Measurements from ENCODE around the gene EEA1.
A peak's percentile ranks its signal among the peaks of the same experiment; 100 is the strongest.

EEA1 gene

DNA sequence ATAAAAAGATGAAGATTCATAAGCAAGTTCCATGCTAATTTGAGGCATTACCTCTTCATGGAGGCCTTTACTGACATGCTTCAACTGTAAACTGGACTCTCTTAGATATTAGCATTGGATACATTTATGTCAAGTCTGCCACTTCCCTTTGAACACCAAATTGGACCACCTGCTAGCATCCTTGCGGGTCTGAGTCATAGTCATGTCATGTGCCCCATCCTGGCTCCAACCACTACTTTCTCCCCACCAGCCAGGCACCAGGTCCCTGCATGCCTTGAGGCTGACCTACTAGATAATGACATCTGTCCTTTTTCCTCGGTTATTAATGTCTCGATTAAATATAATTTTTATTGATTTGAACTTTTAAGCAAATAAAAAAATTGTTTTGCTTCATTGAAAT is 32.9 kb upstream of the EEA1 start:
- H3K27ac ChIP-seq, result no peak overlapping the region
- no peaks in the 10 kb centered on the region for H3K36me3 ChIP-seq (ENCODE audit: insufficient read depth, low read length)
- H3K9ac ChIP-seq (ENCODE audit: insufficient read length), result no peak overlapping the region
- H3K9me3 ChIP-seq (ENCODE audit: low read depth, low read length), result no peaks in the 10 kb centered on the region
- DNase-seq (ENCODE audit: low read depth, low spot score), result no peak
- no peak overlapping the region for H3K4me3 ChIP-seq
- no peak for TF ChIP-seq POLR2AphosphoS5 (IDR thresholded peaks at IDR 0.05; ENCODE audit: borderline replicate concordance, low read depth, low read length)
- no peak for TF ChIP-seq EZH2 (IDR thresholded peaks at IDR 0.05)
- TF ChIP-seq FOXP2 (optimal IDR thresholded peaks at IDR 0.05; ENCODE audit: control extremely low read depth, extremely low read length, insufficient read depth), result no peak

DNA sequence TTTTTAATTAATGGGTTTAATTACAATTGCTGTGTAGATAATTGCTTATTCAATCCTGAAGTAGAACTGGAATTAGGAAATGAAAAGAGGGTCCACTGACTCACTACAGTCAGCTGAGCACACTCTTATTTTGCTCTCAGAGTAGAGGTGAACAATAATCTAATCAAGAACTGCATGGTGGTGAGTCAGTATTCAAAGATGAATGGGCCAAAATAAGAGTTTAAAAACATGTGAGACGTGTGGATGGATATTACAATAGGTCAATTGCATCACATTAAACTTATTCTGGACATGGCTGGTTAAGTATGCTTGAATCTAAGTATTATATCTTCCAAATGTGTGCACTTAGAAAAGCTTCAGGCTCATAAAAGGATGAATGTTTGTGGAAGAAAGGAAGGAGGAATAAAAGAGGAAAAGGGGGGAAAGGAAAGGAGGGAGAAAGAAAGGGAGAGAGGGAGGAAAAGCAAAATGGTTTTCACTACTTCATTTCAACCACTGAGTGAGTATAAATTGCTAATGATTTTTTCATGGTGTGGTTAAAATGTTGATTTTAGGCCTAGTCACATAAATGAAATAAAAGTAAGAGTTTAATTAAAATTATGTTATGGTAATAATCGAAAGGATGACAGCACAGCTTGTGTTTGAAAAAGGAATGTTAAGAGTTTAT is 27.0 kb upstream of the EEA1 start:
- TF ChIP-seq POLR2AphosphoS5 (IDR thresholded peaks at IDR 0.05; ENCODE audit: borderline replicate concordance, low read depth, low read length) (no peak), EZH2 (IDR thresholded peaks at IDR 0.05) (no peak), FOXP2 (optimal IDR thresholded peaks at IDR 0.05; ENCODE audit: control extremely low read depth, extremely low read length, insufficient read depth) (no peak)
- H3K9me3 ChIP-seq (ENCODE audit: low read depth, low read length), result no peaks in the 10 kb centered on the region; the same call in 1 of the 2 replicates
- no peak overlapping the region for H3K27ac ChIP-seq
- no peak overlapping the region for H3K9ac ChIP-seq (ENCODE audit: insufficient read length)
- no peak for DNase-seq (ENCODE audit: low read depth, low spot score)
- H3K4me3 ChIP-seq, result no peak overlapping the region
- H3K36me3 ChIP-seq (ENCODE audit: insufficient read depth, low read length), result no peaks in the 10 kb centered on the region

DNA sequence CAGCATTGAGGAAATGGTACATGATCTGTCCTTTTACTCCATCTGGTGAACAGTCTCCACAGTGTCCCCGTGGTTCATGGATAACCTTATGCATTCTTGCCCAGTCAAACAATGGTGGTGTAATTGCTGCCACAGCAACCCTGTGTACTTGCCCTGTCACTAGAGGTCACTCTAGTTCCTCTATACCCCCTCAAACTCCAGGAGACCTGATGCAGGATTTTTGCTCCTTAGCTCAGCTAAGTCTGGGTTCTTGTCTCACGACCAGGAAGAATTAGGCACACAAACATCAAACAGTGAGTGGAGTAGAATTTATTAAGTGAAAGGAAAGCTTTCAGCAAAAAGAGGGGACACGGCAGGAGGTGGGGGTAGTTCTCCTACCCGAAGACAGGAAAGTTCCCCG is 24.7 kb upstream of the EEA1 start:
- Histone ChIP-seq H3K4me3 (no peak overlapping the region), H3K36me3 (ENCODE audit: insufficient read depth, low read length) (no peaks in the 10 kb centered on the region), H3K9me3 (ENCODE audit: low read depth, low read length) (no peaks in the 10 kb centered on the region; the same call in 1 of the 2 replicates), H3K27ac (no peak overlapping the region), H3K9ac (ENCODE audit: insufficient read length) (no peak overlapping the region)
- no peak for TF ChIP-seq FOXP2 (optimal IDR thresholded peaks at IDR 0.05; ENCODE audit: control extremely low read depth, extremely low read length, insufficient read depth)
- TF ChIP-seq EZH2 (IDR thresholded peaks at IDR 0.05), result no peak
- TF ChIP-seq POLR2AphosphoS5 (IDR thresholded peaks at IDR 0.05; ENCODE audit: borderline replicate concordance, low read depth, low read length), result no peak
- DNase-seq (ENCODE audit: low read depth, low spot score), result no peak

DNA sequence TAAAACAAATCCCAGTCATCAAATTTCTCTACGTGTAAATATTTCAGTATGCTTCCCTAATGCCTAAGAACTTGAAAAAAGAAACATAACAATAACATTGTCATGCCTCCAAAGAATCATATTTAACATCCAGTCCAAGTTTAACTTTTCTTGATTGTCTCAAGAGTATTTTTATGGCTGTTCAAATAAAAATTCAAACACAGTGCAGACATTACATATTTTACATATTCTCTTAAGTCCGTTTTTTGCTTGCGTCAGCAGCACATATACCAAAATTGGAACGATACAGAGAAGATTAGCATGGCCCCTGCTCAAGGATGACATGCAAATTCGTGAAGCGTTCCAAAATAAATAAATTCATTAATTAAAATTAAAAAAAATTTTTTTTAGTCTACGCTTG is 23.3 kb upstream of the EEA1 start:
- no peak for DNase-seq (ENCODE audit: low read depth, low spot score)
- no peaks in the 10 kb centered on the region; the same call in 1 of the 2 replicates for H3K9me3 ChIP-seq (ENCODE audit: low read depth, low read length)
- no peak overlapping the region for H3K9ac ChIP-seq (ENCODE audit: insufficient read length)
- no peak overlapping the region for H3K4me3 ChIP-seq
- 0 out of 2 replicates have a peak overlapping the region, but pooled peaks have one; percentile 62 for H3K27ac ChIP-seq
- TF ChIP-seq EZH2 (IDR thresholded peaks at IDR 0.05) (no peak), POLR2AphosphoS5 (IDR thresholded peaks at IDR 0.05; ENCODE audit: borderline replicate concordance, low read depth, low read length) (no peak), FOXP2 (optimal IDR thresholded peaks at IDR 0.05; ENCODE audit: control extremely low read depth, extremely low read length, insufficient read depth) (no peak)
- H3K36me3 ChIP-seq (ENCODE audit: insufficient read depth, low read length), result no peaks in the 10 kb centered on the region

DNA sequence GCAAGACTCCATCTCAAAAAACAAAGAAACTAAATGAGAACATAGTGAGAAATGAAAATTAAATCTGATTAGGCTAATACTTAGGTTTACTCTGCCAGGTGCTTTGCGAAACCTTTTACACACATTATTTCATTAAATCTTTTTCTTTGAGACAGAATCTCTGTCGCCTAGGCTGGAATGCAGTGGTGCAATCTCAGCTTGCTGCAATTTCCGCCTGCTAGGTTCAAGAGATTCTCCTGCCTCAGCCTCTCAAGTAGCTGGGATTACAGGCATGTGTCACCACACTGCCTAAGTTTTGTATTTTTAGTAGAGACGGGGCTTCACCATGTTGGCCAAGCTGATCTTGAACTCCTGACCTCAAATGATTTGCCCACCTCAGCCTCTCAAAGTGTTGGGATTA is 21.9 kb upstream of the EEA1 start:
- TF ChIP-seq POLR2AphosphoS5 (IDR thresholded peaks at IDR 0.05; ENCODE audit: borderline replicate concordance, low read depth, low read length), result no peak
- TF ChIP-seq FOXP2 (optimal IDR thresholded peaks at IDR 0.05; ENCODE audit: control extremely low read depth, extremely low read length, insufficient read depth), result no peak
- TF ChIP-seq EZH2 (IDR thresholded peaks at IDR 0.05), result no peak
- no peak for DNase-seq (ENCODE audit: low read depth, low spot score)

DNA sequence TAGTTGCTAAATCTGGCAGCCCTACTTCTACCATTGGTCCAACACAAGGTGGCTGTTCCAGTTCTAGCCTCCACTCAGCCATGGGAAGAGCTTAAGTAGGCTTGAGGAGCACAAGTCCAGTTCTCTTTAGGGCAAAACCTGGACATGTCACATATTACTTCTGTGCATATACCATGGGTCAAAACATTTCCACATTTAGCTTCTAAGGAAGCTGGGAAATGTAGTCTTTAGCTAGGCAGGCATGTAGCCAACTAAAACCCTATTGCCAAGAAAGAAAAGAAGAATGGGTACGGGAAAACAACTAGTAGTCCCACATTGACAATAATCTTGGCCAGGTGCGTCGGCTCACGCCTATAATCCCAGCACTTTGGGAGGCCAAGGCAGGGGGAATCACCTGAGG is 20.9 kb upstream of the EEA1 start:
- Histone ChIP-seq H3K27ac (no peak overlapping the region), H3K4me3 (no peak overlapping the region), H3K9me3 (ENCODE audit: low read depth, low read length) (no peaks in the 10 kb centered on the region; the same call in 1 of the 2 replicates), H3K9ac (ENCODE audit: insufficient read length) (no peak overlapping the region), H3K36me3 (ENCODE audit: insufficient read depth, low read length) (no peaks in the 10 kb centered on the region)
- DNase-seq (ENCODE audit: low read depth, low spot score), result no peak
- TF ChIP-seq POLR2AphosphoS5 (IDR thresholded peaks at IDR 0.05; ENCODE audit: borderline replicate concordance, low read depth, low read length), result no peak
- TF ChIP-seq FOXP2 (optimal IDR thresholded peaks at IDR 0.05; ENCODE audit: control extremely low read depth, extremely low read length, insufficient read depth), result no peak
- no peak for TF ChIP-seq EZH2 (IDR thresholded peaks at IDR 0.05)

More for the DNA sequence above, 21.9 kb upstream of the EEA1 start:
- Histone ChIP-seq H3K27ac (no peak overlapping the region), H3K9me3 (ENCODE audit: low read depth, low read length) (no peaks in the 10 kb centered on the region; the same call in 1 of the 2 replicates), H3K36me3 (ENCODE audit: insufficient read depth, low read length) (no peaks in the 10 kb centered on the region), H3K9ac (ENCODE audit: insufficient read length) (no peak overlapping the region), H3K4me3 (no peak overlapping the region)

DNA sequence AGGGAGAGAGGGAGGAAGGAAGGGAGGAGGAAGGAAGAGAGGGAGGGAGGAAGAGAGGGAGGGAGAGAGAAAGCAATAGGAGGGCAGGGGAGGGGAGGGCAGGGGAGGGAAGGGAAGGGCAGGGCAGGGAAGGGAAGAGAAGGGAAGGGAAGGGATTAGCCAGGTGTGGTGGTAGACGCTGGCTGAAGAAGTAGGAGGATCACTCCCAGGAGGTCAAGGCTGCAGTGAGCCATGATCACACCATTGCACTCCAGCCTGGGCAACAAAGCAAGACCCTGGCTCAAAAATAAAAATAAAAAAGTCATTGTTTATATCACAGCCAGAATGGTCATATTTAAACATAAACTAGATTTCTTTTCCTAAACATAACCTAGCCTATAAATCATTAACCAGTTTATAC is 20.4 kb upstream of the EEA1 start:
- Histone ChIP-seq H3K9me3 (ENCODE audit: low read depth, low read length) (no peaks in the 10 kb centered on the region; the same call in 1 of the 2 replicates), H3K4me3 (no peak overlapping the region), H3K27ac (no peak overlapping the region), H3K9ac (ENCODE audit: insufficient read length) (no peak overlapping the region), H3K36me3 (ENCODE audit: insufficient read depth, low read length) (no peaks in the 10 kb centered on the region)
- no peak for DNase-seq (ENCODE audit: low read depth, low spot score)
- TF ChIP-seq POLR2AphosphoS5 (IDR thresholded peaks at IDR 0.05; ENCODE audit: borderline replicate concordance, low read depth, low read length) (no peak), FOXP2 (optimal IDR thresholded peaks at IDR 0.05; ENCODE audit: control extremely low read depth, extremely low read length, insufficient read depth) (no peak)

DNA sequence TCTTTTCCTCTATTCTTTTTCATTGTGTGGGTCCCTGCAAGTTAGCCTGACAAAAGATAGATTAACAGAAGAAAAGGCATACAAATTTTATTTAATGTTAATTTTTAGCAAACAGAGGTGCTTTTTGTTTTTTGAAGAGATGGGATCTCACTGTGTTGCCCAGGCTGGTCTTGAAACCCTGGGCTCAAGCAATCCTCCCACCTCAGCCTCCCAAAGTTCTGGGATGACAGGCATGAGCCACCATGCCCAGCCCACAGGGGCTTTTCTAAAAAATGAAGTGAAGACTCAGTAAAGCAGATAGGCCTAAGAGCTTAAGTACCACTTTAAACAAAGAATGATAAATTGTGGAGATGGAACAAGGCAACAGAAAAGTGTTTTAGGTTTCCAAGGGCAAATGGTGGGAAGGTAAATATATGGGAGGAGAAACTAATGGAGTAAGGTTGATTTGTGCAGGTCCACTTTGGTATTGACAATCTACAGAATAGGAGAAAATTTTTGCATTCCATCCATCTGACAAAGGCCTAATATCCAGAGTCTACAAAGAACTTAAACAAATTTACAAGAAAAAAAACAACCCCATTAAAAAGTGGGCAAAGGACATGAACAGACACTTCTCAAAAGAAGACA is 18.6 kb upstream of the EEA1 start:
- no peak for DNase-seq (ENCODE audit: low read depth, low spot score)
- H3K36me3 ChIP-seq (ENCODE audit: insufficient read depth, low read length), result no peaks in the 10 kb centered on the region

More for the DNA sequence above, 18.6 kb upstream of the EEA1 start:
- Histone ChIP-seq H3K27ac (no peak overlapping the region), H3K9me3 (ENCODE audit: low read depth, low read length) (no peaks in the 10 kb centered on the region), H3K4me3 (no peak overlapping the region), H3K9ac (ENCODE audit: insufficient read length) (no peak overlapping the region)
- no peak for TF ChIP-seq POLR2AphosphoS5 (IDR thresholded peaks at IDR 0.05; ENCODE audit: borderline replicate concordance, low read depth, low read length)
- TF ChIP-seq EZH2 (IDR thresholded peaks at IDR 0.05), result no peak
- TF ChIP-seq FOXP2 (optimal IDR thresholded peaks at IDR 0.05; ENCODE audit: control extremely low read depth, extremely low read length, insufficient read depth), result no peak

Measured in SK-N-MC (cell line).